CD4-positive, alpha-beta T cell treated with Interleukin-4 for 1 hour (primary cell): ENCODE data around the gene CNTN1.
"Not testable (repeated sequence)": the region's sequence is repeated elsewhere in the genome, so short reads cannot be mapped to it uniquely, and the experiment has no call there.

Experiments
- DNase-seq, 2 donors: peaks; one replicate each; pipeline ENCODE4 v3.0.0-alpha.2; 2020 to 2022

The CNTN1 gene

GRCh38 chr12:41055875-41056577 is 363.8 kb downstream of the CNTN1 start:
- no peak for DNase-seq

DNA sequence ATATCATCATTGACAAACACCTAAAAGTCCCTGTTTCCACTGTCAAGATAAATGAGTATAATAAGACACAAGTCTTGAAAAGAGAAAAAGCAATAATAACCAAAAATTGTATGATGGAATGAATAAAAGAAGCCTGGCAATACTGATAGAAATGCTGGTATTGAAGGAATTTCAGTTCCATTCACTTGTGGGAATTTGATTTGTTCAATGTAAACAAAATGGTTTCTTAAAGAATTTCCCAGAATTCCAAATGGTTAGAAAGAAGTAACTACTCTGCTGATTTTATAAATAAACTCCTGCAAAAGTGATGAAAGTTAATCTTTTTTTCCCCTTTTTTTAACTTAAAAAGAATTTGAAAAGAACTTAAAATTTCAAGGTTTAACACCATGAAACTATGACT is 366.0 kb downstream of the CNTN1 start:
- no peak for DNase-seq

DNA sequence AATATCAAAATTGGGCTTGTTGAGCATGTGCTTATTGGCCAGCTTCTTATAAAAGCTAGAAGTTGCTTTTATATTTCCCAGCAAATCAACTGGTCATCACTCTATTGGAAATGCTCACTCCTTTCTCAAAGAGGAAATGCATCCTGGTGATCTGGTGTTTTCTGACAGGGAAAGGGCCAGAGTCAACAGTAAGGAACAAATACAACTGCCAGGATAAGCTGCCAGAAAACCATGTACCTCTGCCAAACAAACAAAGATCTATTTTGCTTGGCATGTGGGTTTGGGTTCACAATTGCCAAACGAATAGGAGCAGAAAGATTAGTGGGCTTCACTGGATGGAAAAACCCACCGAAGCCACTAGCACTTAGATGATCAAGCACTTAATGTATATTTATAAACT is 369.0 kb downstream of the CNTN1 start:
- no peak for DNase-seq

GRCh38 chr12:41064411-41064810 is 372.2 kb downstream of the CNTN1 start:
- DNase-seq = no peak

DNA sequence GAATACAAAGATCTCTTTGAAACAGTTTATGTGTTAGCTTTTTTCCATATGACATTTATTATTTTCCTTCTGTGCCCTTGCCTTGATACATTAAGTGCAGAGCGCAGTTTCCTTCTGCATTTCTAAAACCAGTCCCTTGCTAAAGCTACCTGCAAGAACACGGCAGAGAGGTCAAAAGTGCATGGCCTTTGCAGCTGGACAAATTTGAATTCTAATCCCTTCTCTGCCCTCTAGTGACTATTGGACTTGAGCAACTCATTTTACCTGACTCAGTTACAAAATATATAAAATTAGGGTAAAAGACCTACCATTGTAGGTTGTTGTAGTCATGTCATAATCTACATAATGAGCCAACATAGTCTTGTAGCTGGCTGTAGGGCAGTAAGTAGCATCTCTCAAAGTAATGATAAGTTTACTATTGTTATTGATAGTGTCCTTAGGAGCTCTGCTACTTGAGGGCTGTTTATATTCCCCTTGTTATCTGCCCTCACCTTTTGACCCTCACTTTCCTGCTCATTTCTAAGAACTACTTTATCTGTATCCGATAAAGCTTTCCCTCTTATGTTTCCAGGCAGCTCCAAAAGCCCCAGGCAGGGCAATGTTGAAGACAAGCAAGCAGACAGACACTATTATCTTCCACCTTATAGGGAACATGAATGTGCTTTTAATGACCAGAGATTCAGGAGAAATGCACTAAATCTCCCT is 375.9 kb downstream of the CNTN1 start:
- DNase-seq = no peak

DNA sequence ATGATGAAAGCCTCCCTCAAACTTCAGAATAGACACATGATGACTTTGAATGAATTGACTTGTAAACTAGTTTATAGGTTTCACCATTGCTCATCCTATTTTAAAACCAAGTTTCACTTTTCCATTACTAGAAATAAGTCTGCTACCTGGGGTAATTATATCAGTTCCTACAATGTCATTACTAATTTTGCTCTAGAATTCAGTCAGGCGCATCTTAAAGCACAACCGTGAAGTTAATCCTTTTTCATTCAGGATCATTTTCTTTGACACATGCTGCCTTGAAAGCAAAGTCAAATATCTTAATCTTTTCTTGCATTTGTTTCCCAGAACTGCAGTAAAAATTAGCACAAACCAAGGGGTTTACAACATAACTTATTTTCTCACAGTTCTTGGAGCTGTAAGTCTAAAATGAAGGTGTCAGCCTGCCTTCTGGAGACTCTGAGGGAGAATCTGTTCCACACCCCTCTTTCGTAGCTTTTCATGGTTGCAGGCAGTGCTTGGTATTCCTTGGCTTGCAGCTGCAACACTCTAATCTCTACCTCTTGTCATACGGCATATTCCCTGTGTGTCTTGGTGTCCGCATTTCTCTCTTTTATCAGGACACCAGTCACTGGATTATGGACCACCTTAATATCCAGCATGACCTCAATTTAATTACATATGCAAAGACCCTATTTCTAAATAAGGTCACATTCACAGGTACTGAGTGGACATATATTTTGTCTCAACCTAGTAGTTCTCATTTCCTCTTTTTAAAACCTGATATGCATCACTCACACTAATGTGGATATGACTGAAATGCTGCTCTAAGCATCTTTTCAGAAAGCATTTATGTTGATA is 381.6 kb downstream of the CNTN1 start:
- DNase-seq = no peak

DNA sequence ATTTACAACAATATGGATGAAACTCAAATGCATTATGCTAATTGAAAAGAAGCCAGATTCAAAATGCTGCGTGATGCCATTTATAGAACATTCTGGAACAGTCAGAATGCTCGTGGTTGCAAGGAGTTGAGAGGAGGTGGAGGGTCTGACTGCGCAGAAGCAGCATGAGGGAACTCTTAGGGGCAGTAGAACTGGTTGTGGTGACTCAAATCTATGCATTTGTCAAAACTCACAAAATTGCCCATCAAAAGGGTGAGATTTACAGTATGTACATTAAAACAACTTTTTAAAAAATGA is 382.2 kb downstream of the CNTN1 start:
- no peak for DNase-seq

DNA sequence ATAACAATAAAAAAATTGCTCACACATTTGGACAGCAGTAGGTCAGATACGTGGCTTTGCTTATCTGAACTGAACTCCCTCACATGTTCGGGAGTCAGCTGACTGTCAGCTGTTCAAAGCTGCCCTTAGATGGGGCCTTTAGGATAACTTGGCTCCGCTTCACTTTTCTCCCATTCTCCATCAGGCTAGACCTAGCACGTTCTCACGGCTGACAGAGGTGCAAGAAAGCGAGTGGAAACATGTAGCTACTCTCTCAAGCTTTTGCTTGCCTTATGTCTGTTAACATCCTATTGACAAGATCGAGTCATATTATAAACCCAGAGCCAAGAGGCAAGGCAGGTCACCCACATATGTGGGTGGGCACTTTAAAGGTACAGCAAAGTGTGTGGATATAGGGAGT is 383.9 kb downstream of the CNTN1 start:
- no peak for DNase-seq

GRCh38 chr12:41081241-41081640 is 389.0 kb downstream of the CNTN1 start:
- not testable (repeated sequence) for DNase-seq

- no peak for DNase-seq
Observed at GRCh38 chr12:41089438-41089837, 397.2 kb downstream of the CNTN1 start.

- no peak for DNase-seq
Observed at GRCh38 chr12:41092115-41092514, 399.9 kb downstream of the CNTN1 start.

- no peak for DNase-seq
Observed at GRCh38 chr12:41096797-41097196, 404.6 kb downstream of the CNTN1 start.

- DNase-seq = no peak
Observed at GRCh38 chr12:41100572-41100971, 408.3 kb downstream of the CNTN1 start.

DNA sequence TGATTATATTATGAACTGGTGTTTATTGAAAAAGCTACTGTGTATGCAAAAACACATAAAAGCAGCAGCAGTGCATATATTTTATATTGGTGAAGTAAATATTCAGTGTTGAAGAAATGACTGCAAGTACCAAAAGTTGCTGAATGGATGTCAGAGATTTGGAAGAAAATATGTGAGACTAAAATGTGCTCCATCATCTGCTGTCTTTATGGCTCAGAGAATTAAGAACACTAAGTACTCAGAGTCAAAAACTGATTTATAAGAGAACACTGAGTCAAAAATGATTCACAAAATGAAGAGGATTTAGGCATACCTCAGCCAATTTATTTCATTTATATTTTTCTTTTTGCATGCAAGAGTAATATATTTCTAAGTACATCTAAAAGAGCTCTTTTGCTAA is 409.6 kb downstream of the CNTN1 start:
- no peak for DNase-seq

GRCh38 chr12:41103614-41104013 is 411.4 kb downstream of the CNTN1 start:
- no peak for DNase-seq

DNA sequence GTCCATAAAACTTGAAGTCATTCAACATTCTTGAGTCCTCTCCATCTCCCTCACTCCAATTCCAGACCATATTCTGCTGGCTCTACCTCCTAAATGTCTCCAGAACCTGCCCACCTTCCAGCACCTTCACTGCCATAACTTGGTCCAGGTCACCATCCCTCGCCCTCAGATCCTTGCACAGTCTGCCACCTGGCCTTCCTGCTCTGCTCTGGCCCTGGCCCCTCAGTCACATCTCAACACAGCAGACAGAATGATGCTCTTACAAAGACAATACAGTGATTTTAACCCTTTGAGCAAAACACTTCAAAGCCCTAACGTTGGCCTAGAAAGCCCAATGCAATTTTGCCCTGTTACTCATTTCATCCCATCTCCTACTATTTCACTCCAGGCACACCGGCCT is 414.1 kb downstream of the CNTN1 start:
- DNase-seq = no peak

GRCh38 chr12:41108032-41108431 is 415.8 kb downstream of the CNTN1 start:
- no peak for DNase-seq

DNA sequence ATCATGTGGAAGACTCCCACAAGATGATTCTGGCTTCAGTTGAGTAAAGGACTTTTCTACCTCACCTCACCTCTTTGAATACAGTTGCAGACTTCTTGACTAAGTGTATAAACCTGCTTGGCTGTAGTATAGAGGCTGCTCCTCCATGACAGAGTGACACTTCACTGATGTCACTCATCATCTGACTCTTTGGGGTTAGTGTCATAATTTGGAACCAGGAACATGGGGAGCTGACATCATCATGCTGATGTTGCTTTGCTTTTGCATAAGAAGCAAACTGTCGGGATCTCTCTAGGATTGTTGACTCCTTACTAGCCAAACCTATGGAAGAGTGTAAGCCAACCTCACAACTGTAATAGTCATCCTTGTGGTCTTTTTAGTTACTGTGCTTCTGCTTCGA is 420.7 kb downstream of the CNTN1 start:
- no peak for DNase-seq

GRCh38 chr12:41120211-41120610 is 428.0 kb downstream of the CNTN1 start:
- no peak for DNase-seq

GRCh38 chr12:41121374-41121773 is 429.1 kb downstream of the CNTN1 start:
- DNase-seq = no peak
